IMR-90 (cell line): Measurements from ENCODE around the gene SRBD1. TPM values are rescaled to one million over a fixed set of nuclear protein-coding genes. Genes with fewer than 3 reads are reported as not detected.

ENCODE experiments used
- ATAC-seq: fragments of 200-7000 bp; cut with Tn5 transposase; 2 replicates; pipeline ENCODE4 v1.9.1; 2020; ENCODE audit warnings: low read depth, mild to moderate bottlenecking, moderate library complexity
- BruUV-seq: library from RNA; stranded (reverse); fragments of 400-500 nt; replicated peaks from 2 replicates; lab custom pipeline; 2021; lab: Mats Ljungman, UMichigan
- CTCF ChIA-PET: fragments of 300-600 bp; formaldehyde crosslinking; extraction: SDS; loops from one replicate; lab custom pipeline; 2021; ENCODE audit warnings: antibody characterized with exemption; lab: Yijun Ruan, JAX
- POLR2A ChIA-PET: fragments of 300-600 bp; sonication (Branson Sonifier 250); formaldehyde crosslinking; loops from one replicate; lab custom pipeline; 2022; ENCODE audit warnings: antibody characterized with exemption; ENCODE audit not compliant: unreplicated experiment; lab: Charles Lee
- DNase-seq: peaks from one replicate; pipeline ENCODE4 v3.0.0; 2013
- H2AFZ ChIP-seq: replicated peaks from 2 replicates; pipeline ENCODE3; 2013; ENCODE audit warnings: low read length, mild to moderate bottlenecking; ENCODE audit not compliant: poor library complexity
- H2AK5ac ChIP-seq: 2 replicates; pipeline ENCODE4 v1.6.1; 2013; ENCODE audit warnings: low read depth, low read length, inconsistent platforms
- H2AK9ac ChIP-seq: replicated peaks from 2 replicates; pipeline ENCODE3; 2013; ENCODE audit warnings: mild to moderate bottlenecking, low read depth, low read length, moderate library complexity; ENCODE audit not compliant: poor library complexity
- H2BK120ac ChIP-seq: 2 replicates; pipeline ENCODE4 v1.6.1; 2013; ENCODE audit warnings: low read depth, low read length, inconsistent platforms
- H2BK15ac ChIP-seq: 3 replicates; pipeline ENCODE4 v1.6.1; 2013; ENCODE audit warnings: low read depth, low read length, inconsistent platforms
- H2BK20ac ChIP-seq: 2 replicates; pipeline ENCODE4 v1.6.1; 2013; ENCODE audit warnings: low read depth, mild to moderate bottlenecking, inconsistent platforms, low read length, moderate library complexity
- H2BK5ac ChIP-seq: 2 replicates; pipeline ENCODE4 v1.6.1; 2013; ENCODE audit warnings: mild to moderate bottlenecking, low read depth, low read length, inconsistent platforms; ENCODE audit not compliant: poor library complexity, severe bottlenecking
- H3K14ac ChIP-seq: replicated peaks from 2 replicates; pipeline ENCODE4 v1.6.1; 2013; ENCODE audit warnings: low read depth, low read length, inconsistent platforms
- H3K18ac ChIP-seq: 2 replicates; pipeline ENCODE4 v1.6.1; 2013; ENCODE audit warnings: low read depth, low read length, control low read depth
- H3K23ac ChIP-seq: 2 replicates; pipeline ENCODE4 v1.6.1; 2013; ENCODE audit warnings: low read depth, low read length, inconsistent platforms
- H3K27ac ChIP-seq: 2 replicates; pipeline ENCODE4 v1.5.1; 2013; ENCODE audit warnings: mild to moderate bottlenecking, control low read depth, low read length; ENCODE audit not compliant: insufficient read depth
- H3K27me3 ChIP-seq: 2 replicates; pipeline ENCODE4 v1.6.1; 2013; ENCODE audit warnings: low read length; ENCODE audit not compliant: control insufficient read depth, insufficient read depth
- H3K36me3 ChIP-seq: 2 replicates; pipeline ENCODE4 v1.6.1; 2013; ENCODE audit warnings: low read length, mixed read lengths; ENCODE audit not compliant: control insufficient read depth, insufficient read depth
- H3K4ac ChIP-seq: 2 replicates; pipeline ENCODE4 v1.6.1; 2013; ENCODE audit warnings: low read depth, low read length, inconsistent platforms
- H3K4me1 ChIP-seq: 2 replicates; pipeline ENCODE4 v1.6.1; 2013; ENCODE audit warnings: low read length, mixed read lengths; ENCODE audit not compliant: control insufficient read depth, insufficient read depth
- H3K4me2 ChIP-seq: 2 replicates; pipeline ENCODE4 v1.6.1; 2013; ENCODE audit warnings: low read depth, mild to moderate bottlenecking, control low read depth, low read length, moderate library complexity
- H3K4me3 ChIP-seq: 2 replicates; pipeline ENCODE4 v1.5.1; 2013; ENCODE audit warnings: low read depth, mild to moderate bottlenecking, control low read depth, low read length, moderate library complexity; ENCODE audit not compliant: insufficient read depth
- H3K56ac ChIP-seq: 2 replicates; pipeline ENCODE4 v1.6.1; 2013; ENCODE audit warnings: low read length, inconsistent platforms; ENCODE audit not compliant: insufficient read depth; ENCODE audit errors: extremely low read depth
- H3K79me1 ChIP-seq, 2 experiments: 2 replicates each; pipeline ENCODE4 v1.6.1; 2013; ENCODE audit warnings: low read length in 2 of 2, inconsistent platforms in 1 of 2, low read depth in 1 of 2
- H3K9ac ChIP-seq: 2 replicates; pipeline ENCODE4 v1.6.1; 2013; ENCODE audit warnings: low read depth, low read length, control low read depth
- H3K9me1 ChIP-seq: 2 replicates; pipeline ENCODE4 v1.6.1; 2013; ENCODE audit warnings: low read length, inconsistent platforms; ENCODE audit not compliant: insufficient read depth
- H3K9me3 ChIP-seq: 2 replicates; pipeline ENCODE4 v1.6.1; 2013; ENCODE audit warnings: low read length; ENCODE audit not compliant: control insufficient read depth, insufficient read depth
- H4K20me1 ChIP-seq: 2 replicates; pipeline ENCODE4 v1.6.1; 2013; ENCODE audit warnings: low read length, inconsistent platforms; ENCODE audit not compliant: insufficient read depth
- H4K5ac ChIP-seq: 2 replicates; pipeline ENCODE4 v1.6.1; 2013; ENCODE audit warnings: mild to moderate bottlenecking, low read depth, low read length, control low read depth
- H4K8ac ChIP-seq, 2 experiments: 2 replicates each; pipeline ENCODE4 v1.6.1; 2013; ENCODE audit warnings: low read depth in 2 of 2, low read length in 2 of 2, control low read depth in 1 of 2, inconsistent platforms in 1 of 2
- H4K91ac ChIP-seq: 2 replicates; pipeline ENCODE4 v1.6.1; 2013; ENCODE audit warnings: low read depth, low read length, inconsistent platforms; ENCODE audit not compliant: insufficient read depth
- BHLHE40 ChIP-seq: fragments of 150-350 bp; IDR thresholded peaks from 2 replicates; pipeline ENCODE4 v1.6.1; 2016; ENCODE audit warnings: mild to moderate bottlenecking, low read depth, low read length
- CEBPB ChIP-seq: IDR thresholded peaks from 2 replicates; pipeline ENCODE4 v1.6.1; 2012; ENCODE audit warnings: low read depth, low read length, improper control_type of control experiment
- CHD1 ChIP-seq: IDR thresholded peaks from 2 replicates; pipeline ENCODE4 v1.6.1; 2012; ENCODE audit warnings: low read depth, low read length, improper control_type of control experiment
- CTCF ChIP-seq: conservative IDR thresholded peaks from 2 replicates; pipeline ENCODE4 v1.5.1; 2012; ENCODE audit warnings: mild to moderate bottlenecking, low read depth, low read length, improper control_type of control experiment
- FOS ChIP-seq: fragments of 150-350 bp; IDR thresholded peaks from 2 replicates; pipeline ENCODE4 v1.6.1; 2016; ENCODE audit warnings: low read depth, low read length
- MAFK ChIP-seq: IDR thresholded peaks from 2 replicates; pipeline ENCODE4 v1.6.1; 2012; ENCODE audit warnings: low read depth, low read length, improper control_type of control experiment
- MAZ ChIP-seq: IDR thresholded peaks from 2 replicates; pipeline ENCODE4 v1.6.1; 2012; ENCODE audit warnings: low read depth, mild to moderate bottlenecking, low read length, improper control_type of control experiment, moderate library complexity, borderline replicate concordance
- MXI1 ChIP-seq: IDR thresholded peaks from 2 replicates; pipeline ENCODE4 v1.6.1; 2012; ENCODE audit warnings: low read depth, mild to moderate bottlenecking, low read length, moderate library complexity, borderline replicate concordance
- NFE2L2 ChIP-seq: fragments of 150-350 bp; IDR thresholded peaks from 2 replicates; pipeline ENCODE4 v1.6.1; 2016; ENCODE audit warnings: low read depth, mild to moderate bottlenecking, low read length
- POLR2A ChIP-seq: IDR thresholded peaks from 2 replicates; pipeline ENCODE4 v1.6.1; 2012; ENCODE audit warnings: mild to moderate bottlenecking, low read depth, low read length
- RAD21 ChIP-seq: IDR thresholded peaks from 2 replicates; pipeline ENCODE4 v1.6.1; 2012; ENCODE audit warnings: low read length, improper control_type of control experiment
- RCOR1 ChIP-seq: IDR thresholded peaks from 2 replicates; pipeline ENCODE4 v1.6.1; 2012; ENCODE audit warnings: mild to moderate bottlenecking, low read length, improper control_type of control experiment; ENCODE audit not compliant: insufficient replicate concordance
- RFX5 ChIP-seq: IDR thresholded peaks from 2 replicates; pipeline ENCODE4 v1.8.0; 2012; ENCODE audit warnings: low read depth, mild to moderate bottlenecking, low read length, moderate library complexity
- SMC3 ChIP-seq: fragments of 150-350 bp; IDR thresholded peaks from 2 replicates; pipeline ENCODE4 v1.6.1; 2016; ENCODE audit warnings: low read depth, mild to moderate bottlenecking, antibody characterized with exemption, low read length, moderate library complexity
- USF2 ChIP-seq: fragments of 150-350 bp; IDR thresholded peaks from 2 replicates; pipeline ENCODE4 v1.6.1; 2017; ENCODE audit warnings: mild to moderate bottlenecking, antibody characterized with exemption, low read length, low read depth
- WGBS, 2 experiments: methylation state at CpG; one replicate each; pipeline versions ENCODE4 v1.1.5 to v1.1.7; 2013; ENCODE audit warnings: missing lambda C conversion rate in 2 of 2; ENCODE audit not compliant: insufficient read length in 1 of 2; ENCODE audit errors: extremely low coverage in 2 of 2; 5-methylcytosine and 5-hydroxymethylcytosine counted together
- dilution Hi-C: fragments of 300-500 bp; cut with HindIII; formaldehyde crosslinking; loops from one replicate; pipeline ENCODE4 v1.14.3; 2018; ENCODE audit warnings: low sequenced_read_pairs; ENCODE audit not compliant: unreplicated experiment
- in situ Hi-C: fragments of 300-500 bp; cut with MboI; formaldehyde crosslinking; loops from 3 replicates; pipeline ENCODE4 v1.14.3; 2019; ENCODE audit warnings: low sequenced_read_pairs, inconsistent platforms, mixed read lengths
- intact Hi-C: fragments of 100-400 bp; cut with micrococcal nuclease; formaldehyde crosslinking; loops from 2 replicates; pipeline ENCODE4 v1.10.0; 2022
- polyA plus RNA-seq, 3 experiments: library from polyadenylated mRNA; depleted of rRNA; stranded (reverse); fragments of >200 nt; gene quantifications; 2 replicates each; pipeline ENCODE4 v1.2.3, GENCODE V29; 2012; ENCODE audit warnings: low replicate concordance in 1 of 3
- total RNA-seq: library from RNA; depleted of rRNA; stranded (reverse); fragments of >200 nt; gene quantifications from 2 replicates; pipeline ENCODE4 v1.2.3, GENCODE V29; 2012
- TF ChIP-seq, protein P1 (sequence below): fragments of 150-350 bp; IDR thresholded peaks from 2 replicates; pipeline ENCODE4 v1.6.1; 2016; ENCODE audit warnings: low read depth, mild to moderate bottlenecking, low read length, moderate library complexity, borderline replicate concordance

The SRBD1 gene
- total and polyA plus RNA-seq, 2 of the 4 experiments (the other 2 are of a cell fraction) = 3.5 to 14.7 TPM

DNA sequence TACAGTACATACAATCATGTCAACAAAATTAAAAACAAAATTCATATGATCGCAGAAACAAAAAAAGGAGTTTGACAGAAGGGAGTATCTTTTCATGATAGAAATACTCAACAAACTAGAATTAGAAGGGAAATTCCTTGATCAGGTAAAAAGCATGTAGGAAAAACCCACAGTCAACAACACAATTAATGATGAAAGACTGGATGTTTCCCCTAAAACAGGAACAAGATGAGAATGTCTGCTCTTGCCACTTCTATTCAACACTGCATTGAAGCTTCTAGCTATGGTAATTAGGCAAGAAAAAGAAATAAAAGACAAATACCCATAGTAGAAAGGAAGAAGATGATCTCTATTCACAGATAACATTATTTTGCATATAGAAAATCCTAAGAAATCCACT is 87.1 kb downstream of the SRBD1 start:
- no peak overlapping the region for H3K23ac ChIP-seq
- H4K91ac ChIP-seq = no peak overlapping the region
- H3K18ac ChIP-seq = no peak overlapping the region
- no peak overlapping the region for H4K5ac ChIP-seq
- H3K9me1 ChIP-seq = no peaks in the 10 kb centered on the region
- no peaks in the 10 kb centered on the region for H4K20me1 ChIP-seq
- H4K8ac ChIP-seq = no peak overlapping the region
- DNase-seq (no peak), ATAC-seq (no peak)
- H3K4ac ChIP-seq = no peak overlapping the region
- H2BK5ac ChIP-seq = no peak overlapping the region
- H3K79me1 ChIP-seq = no peaks in the 10 kb centered on the region
- BruUV-seq = no TSS peak
- CTCF ChIA-PET = no interaction called here
- H3K14ac ChIP-seq = no peak overlapping the region
- no peak overlapping the region for H3K4me3 ChIP-seq
- in situ Hi-C loops (no loop called here), dilution Hi-C loops (no loop called here), intact Hi-C loops (no loop called here)
- no peak overlapping the region for H2BK15ac ChIP-seq
- H2AK5ac ChIP-seq = no peak overlapping the region
- H3K9ac ChIP-seq = no peak overlapping the region
- no peaks in the 10 kb centered on the region for H3K9me3 ChIP-seq
- no peak overlapping the region for H2BK120ac ChIP-seq
- H3K4me1 ChIP-seq = no peaks in the 10 kb centered on the region
- H2AK9ac ChIP-seq = no peak overlapping the region
- H3K36me3 ChIP-seq = no peaks in the 10 kb centered on the region
- H3K4me2 ChIP-seq = no peak overlapping the region
- H3K27ac ChIP-seq = no peak overlapping the region
- no peaks in the 10 kb centered on the region for H3K27me3 ChIP-seq
- no peak for TF ChIP-seq USF2
- no peak for TF ChIP-seq POLR2A
- no peak for TF ChIP-seq RAD21
- TF ChIP-seq FOS = no peak
- TF ChIP-seq MXI1 = no peak
- no peak for TF ChIP-seq RCOR1
- TF ChIP-seq CHD1 = no peak
- no peak for TF ChIP-seq MAFK
- TF ChIP-seq CEBPB = no peak
- TF ChIP-seq NFE2L2 = no peak
- TF ChIP-seq RFX5 = no peak
- TF ChIP-seq, protein P1, sequence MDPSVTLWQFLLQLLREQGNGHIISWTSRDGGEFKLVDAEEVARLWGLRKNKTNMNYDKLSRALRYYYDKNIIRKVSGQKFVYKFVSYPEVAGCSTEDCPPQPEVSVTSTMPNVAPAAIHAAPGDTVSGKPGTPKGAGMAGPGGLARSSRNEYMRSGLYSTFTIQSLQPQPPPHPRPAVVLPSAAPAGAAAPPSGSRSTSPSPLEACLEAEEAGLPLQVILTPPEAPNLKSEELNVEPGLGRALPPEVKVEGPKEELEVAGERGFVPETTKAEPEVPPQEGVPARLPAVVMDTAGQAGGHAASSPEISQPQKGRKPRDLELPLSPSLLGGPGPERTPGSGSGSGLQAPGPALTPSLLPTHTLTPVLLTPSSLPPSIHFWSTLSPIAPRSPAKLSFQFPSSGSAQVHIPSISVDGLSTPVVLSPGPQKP = no peak
- TF ChIP-seq MAZ = no peak
- TF ChIP-seq BHLHE40 = no peak
- no peak for TF ChIP-seq SMC3
- TF ChIP-seq CTCF = no peak
- H2BK20ac ChIP-seq = no peak overlapping the region
- POLR2A ChIA-PET = no interaction called here
- H2AFZ ChIP-seq = no peak overlapping the region
- no CpG with 5 or more reads among the region's 1 CpG for WGBS, 2 experiments
- no peak overlapping the region for H3K56ac ChIP-seq
